ENCODE measurements around the gene VPS13D. TPM values are rescaled to one million over a fixed set of nuclear protein-coding genes. Genes with fewer than 3 reads are reported as not detected.
A peak's percentile ranks its signal among the peaks of the same experiment; 100 is the strongest.
"Not testable (repeated sequence)": the region's sequence is repeated elsewhere in the genome, so short reads cannot be mapped to it uniquely, and the experiment has no call there.

The VPS13D gene
- total RNA-seq, 1 experiment from 2014 or later = 31.6 TPM

GRCh38 chr1:12387641-12388040 lies 157.8 kb downstream of the VPS13D start:
- no peak overlapping the region for H3K9ac ChIP-seq (ENCODE audit: low read length)
- no peak for ATAC-seq
- H3K4me2 ChIP-seq (ENCODE audit: low read length) = no peak overlapping the region
- TF ChIP-seq POLR2AphosphoS5 (IDR thresholded peaks at IDR 0.05; ENCODE audit: low read depth, low read length) (no peak), CBX3 (IDR thresholded peaks at IDR 0.05; ENCODE audit: low read depth) (peak; percentile 87; the same call in 1 of the 2 replicates), EZH2phosphoT487 (IDR thresholded peaks at IDR 0.05; ENCODE audit: borderline replicate concordance) (no peak), CEBPB (IDR thresholded peaks at IDR 0.05; ENCODE audit: low read depth) (no peak), SIN3A (IDR thresholded peaks at IDR 0.05; ENCODE audit: low read depth) (no peak)
- H3K36me3 ChIP-seq (ENCODE audit: control insufficient read depth in 1 of 2, insufficient read depth in 2 of 2, low read length in 2 of 2) = peaks cover 5 to 40% of the 10 kb centered on the region in 2 experiments; a peak in 3 of 4 replicates
- no TSS peak for BruUV-seq (replicated peaks)
- no peaks in the 10 kb centered on the region for H3K9me2 ChIP-seq (ENCODE audit: insufficient read depth)
- ChIA-PET CTCF (no interaction called here), POLR2A (no interaction called here), RAD21 (ENCODE audit: low non-redundant PET in 1 of 2, low total read pairs in 2 of 2, uncharacterized antibody in 2 of 2, unreplicated experiment in 2 of 2) (no interaction called here)
- H3K27ac ChIP-seq (ENCODE audit: low read depth, low read length) = no peak overlapping the region
- H4K20me1 ChIP-seq (ENCODE audit: insufficient read depth) = no peaks in the 10 kb centered on the region
- peaks cover 0 to 9% of the 10 kb centered on the region in 2 experiments; a peak in 2 of 4 replicates for H3K4me1 ChIP-seq (ENCODE audit: control insufficient read depth in 1 of 2, insufficient read depth in 2 of 2, low read length in 2 of 2)
- intact Hi-C loops (cut with micrococcal nuclease) = no loop called here
- no peak overlapping the region for H3K4me3 ChIP-seq (replicated peaks in 1 of 2; ENCODE audit: low read depth in 1 of 2, low read length in 2 of 2)
- peak; percentile 16 for DNase-seq (ENCODE audit: low read depth, low spot score)
- H2AFZ ChIP-seq (ENCODE audit: low read depth, low read length, poor library complexity, severe bottlenecking) = no peak overlapping the region
- peaks cover 6 to 9% of the 10 kb centered on the region in 2 experiments; a peak in 2 of 4 replicates for H3K9me3 ChIP-seq (ENCODE audit: control insufficient read depth in 1 of 2, insufficient read depth in 1 of 2, low read depth in 1 of 2, low read length in 2 of 2)
- no peaks in the 10 kb centered on the region for H3K27me3 ChIP-seq (ENCODE audit: insufficient read depth, low read length)
- no peaks in the 10 kb centered on the region for H3K79me2 ChIP-seq (ENCODE audit: insufficient read depth, low read length)

- H3K36me3 ChIP-seq (ENCODE audit: control insufficient read depth in 1 of 2, insufficient read depth in 2 of 2, low read length in 2 of 2) = peaks cover 0 to 23% of the 10 kb centered on the region in 2 experiments; a peak in 3 of 4 replicates
- H3K27ac ChIP-seq (ENCODE audit: low read depth, low read length); DNase-seq (ENCODE audit: low read depth, low spot score); BruUV-seq (replicated peaks); H3K9ac ChIP-seq (ENCODE audit: low read length); H3K9me2 ChIP-seq (ENCODE audit: insufficient read depth); POLR2A ChIA-PET; CTCF ChIA-PET; H3K79me2 ChIP-seq (ENCODE audit: insufficient read depth, low read length); H4K20me1 ChIP-seq (ENCODE audit: insufficient read depth); H3K27me3 ChIP-seq (ENCODE audit: insufficient read depth, low read length); RAD21 ChIA-PET (ENCODE audit: low non-redundant PET in 1 of 2, low total read pairs in 2 of 2, uncharacterized antibody in 2 of 2, unreplicated experiment in 2 of 2); H3K4me3 ChIP-seq (replicated peaks in 1 of 2; ENCODE audit: low read depth in 1 of 2, low read length in 2 of 2); intact Hi-C loops (cut with micrococcal nuclease); H3K9me3 ChIP-seq (ENCODE audit: control insufficient read depth in 1 of 2, insufficient read depth in 1 of 2, low read depth in 1 of 2, low read length in 2 of 2); H3K4me1 ChIP-seq (ENCODE audit: control insufficient read depth in 1 of 2, insufficient read depth in 2 of 2, low read length in 2 of 2); H3K4me2 ChIP-seq (ENCODE audit: low read length); ATAC-seq; H2AFZ ChIP-seq (ENCODE audit: low read depth, low read length, poor library complexity, severe bottlenecking): not testable (repeated sequence)
Observed at GRCh38 chr1:12390296-12390695, 160.5 kb downstream of the VPS13D start.

Measured in HCT116 (cell line).